Left renal cortex interstitium (tissue), 4 donors: Measurements from ENCODE around the gene TYW5. TPM values are rescaled to one million over a fixed set of nuclear protein-coding genes. Genes with fewer than 3 reads are reported as not detected.
A peak's percentile ranks its signal among the peaks of the same experiment; 100 is the strongest.
"Not testable (repeated sequence)": the region's sequence is repeated elsewhere in the genome, so short reads cannot be mapped to it uniquely, and the experiment has no call there.

Experiments used
- DNase-seq, 4 donors: peaks; one replicate each; pipeline ENCODE4 v3.0.0-alpha.2; 2013; ENCODE audit warnings: low read depth in 4 of 4, low spot score in 2 of 4, missing footprints in 1 of 4
- polyA plus RNA-seq, 4 donors: library from polyadenylated mRNA; unstranded; fragments of 120-200 nt; gene quantifications; one replicate each; pipeline ENCODE4 v1.2.1, GENCODE V29; 2013; ENCODE audit not compliant: insufficient read length in 4 of 4

Gene TYW5
- polyA plus RNA-seq, 4 donors: 11.0 to 21.4 (median 15.6) TPM

DNA sequence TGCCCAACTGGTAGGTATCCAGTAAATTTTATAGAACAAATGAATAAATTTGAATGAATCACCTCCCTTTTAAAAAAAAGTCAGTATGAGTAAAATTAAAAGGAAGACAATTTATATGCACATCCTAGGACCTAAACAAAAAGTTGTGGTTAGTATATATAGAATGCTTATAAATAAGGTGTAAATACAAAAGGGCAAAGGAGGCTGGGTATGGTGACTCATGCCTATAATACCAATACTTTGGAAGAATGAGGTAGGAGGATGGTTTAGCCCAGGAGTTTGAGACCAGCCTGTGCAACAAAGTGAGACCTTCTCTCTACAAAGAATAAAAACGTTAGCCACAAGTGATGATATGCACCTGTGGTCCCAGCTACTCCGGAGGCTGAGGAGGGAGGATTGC lies 31.4 kb downstream of the TYW5 start:
- no peak for DNase-seq

DNA sequence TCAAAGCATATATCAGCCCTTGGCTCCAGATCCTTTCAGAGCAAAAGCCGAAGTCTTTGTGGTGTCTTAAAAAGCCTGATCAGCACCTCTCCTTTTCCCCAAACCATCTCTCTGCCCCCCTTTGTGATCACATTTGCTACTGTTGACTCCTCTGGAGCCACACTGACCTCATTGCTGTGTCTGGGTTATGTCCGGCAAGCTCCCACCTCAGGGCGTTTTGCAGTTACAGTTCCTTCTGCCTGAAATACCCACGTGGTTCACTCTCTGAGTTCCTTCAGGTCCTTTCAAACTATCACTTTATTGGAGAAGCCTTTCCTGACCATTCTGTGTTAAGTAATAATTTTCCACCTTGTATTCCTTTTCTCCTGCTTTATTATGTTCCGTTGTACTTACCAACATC lies 32.4 kb downstream of the TYW5 start:
- no peak for DNase-seq

DNA sequence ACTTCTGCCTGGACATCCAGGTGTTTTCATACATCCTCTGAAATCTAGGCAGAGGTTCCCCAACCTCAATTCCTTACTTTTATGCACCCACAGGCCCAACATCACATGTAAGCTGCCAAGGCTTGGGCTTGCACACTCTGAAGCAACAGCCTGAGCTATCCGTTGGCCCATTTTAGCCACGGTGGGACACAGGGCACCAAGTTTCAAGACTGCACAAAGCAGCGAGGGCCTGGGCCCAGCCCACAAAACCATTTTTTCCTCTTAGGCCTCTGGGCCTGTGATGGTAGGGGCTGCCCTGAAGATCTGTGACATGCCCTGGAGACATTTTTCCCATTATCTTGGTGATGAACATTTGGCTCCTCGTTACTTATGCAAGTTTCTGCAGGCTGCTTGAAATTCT lies 38.3 kb downstream of the TYW5 start:
- DNase-seq: no peak

DNA sequence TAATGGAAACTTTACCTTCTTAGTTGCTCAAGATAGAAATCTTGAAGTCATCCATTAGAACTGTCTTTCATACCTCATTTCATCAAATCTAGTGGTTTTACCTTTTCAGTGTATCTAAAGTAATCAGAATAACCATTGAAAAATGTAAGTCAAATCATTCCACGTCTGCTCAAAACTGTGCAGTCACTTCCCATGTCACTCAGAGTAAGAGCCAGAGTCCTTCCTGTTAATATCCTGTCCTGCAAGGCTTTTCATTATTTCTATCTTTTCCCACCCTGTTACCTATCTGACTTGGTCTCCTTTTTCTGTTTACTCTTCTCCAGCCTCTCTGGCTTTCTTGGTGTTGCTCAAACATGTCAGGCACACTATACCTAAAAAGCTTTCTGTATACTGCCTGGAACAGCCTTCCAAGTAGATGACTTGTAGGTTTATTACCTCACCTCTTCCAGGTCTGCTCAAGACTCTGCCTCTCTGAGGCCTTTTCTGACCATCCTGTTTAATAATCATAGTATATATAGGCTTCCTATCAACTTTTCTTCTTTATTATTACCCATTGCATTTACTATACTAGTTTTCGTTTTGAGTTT lies 40.8 kb downstream of the TYW5 start:
- DNase-seq: no peak

DNA sequence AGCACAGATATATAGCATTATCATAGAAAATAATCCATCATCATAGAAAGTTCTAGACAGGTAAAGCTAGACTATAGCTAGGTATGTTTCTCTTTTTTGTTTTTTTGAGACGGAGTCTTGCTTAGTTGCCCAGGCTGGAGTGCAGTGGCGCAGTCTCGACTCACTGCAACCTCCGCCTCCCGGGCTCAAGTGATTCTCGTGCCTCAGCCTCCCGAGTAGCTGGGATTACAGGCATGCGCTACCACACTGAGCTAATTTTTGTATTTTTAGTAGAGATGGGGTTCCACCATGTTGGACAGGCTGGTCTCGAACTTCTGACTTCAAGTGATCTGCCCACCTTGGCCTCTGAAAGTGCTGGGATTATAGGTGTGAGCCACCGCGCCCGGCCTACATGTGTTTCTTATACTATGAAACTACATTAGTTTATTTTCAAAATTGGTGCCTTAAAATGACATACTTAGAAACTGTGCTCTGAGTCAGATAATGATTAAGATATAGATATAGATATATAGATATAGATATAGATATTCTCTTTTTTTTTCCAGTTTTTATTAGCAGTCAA lies 42.7 kb downstream of the TYW5 start:
- DNase-seq: not testable (repeated sequence)

DNA sequence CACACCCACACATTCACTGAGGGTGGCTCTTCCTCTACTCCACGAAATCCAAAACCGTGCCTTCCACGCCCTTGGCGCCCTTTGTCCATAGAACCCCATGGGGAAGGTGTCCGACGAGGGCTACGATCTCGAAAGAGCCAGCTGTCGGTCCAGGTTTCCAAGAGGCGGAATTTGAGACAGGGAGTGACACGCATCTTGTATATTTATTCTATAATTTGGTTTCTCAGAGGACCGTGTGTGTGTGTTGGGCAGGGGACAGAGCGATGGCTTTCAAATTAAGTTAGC lies 43.5 kb downstream of the TYW5 start:
- peak in 1 of 4 donors; percentile 30 for DNase-seq

DNA sequence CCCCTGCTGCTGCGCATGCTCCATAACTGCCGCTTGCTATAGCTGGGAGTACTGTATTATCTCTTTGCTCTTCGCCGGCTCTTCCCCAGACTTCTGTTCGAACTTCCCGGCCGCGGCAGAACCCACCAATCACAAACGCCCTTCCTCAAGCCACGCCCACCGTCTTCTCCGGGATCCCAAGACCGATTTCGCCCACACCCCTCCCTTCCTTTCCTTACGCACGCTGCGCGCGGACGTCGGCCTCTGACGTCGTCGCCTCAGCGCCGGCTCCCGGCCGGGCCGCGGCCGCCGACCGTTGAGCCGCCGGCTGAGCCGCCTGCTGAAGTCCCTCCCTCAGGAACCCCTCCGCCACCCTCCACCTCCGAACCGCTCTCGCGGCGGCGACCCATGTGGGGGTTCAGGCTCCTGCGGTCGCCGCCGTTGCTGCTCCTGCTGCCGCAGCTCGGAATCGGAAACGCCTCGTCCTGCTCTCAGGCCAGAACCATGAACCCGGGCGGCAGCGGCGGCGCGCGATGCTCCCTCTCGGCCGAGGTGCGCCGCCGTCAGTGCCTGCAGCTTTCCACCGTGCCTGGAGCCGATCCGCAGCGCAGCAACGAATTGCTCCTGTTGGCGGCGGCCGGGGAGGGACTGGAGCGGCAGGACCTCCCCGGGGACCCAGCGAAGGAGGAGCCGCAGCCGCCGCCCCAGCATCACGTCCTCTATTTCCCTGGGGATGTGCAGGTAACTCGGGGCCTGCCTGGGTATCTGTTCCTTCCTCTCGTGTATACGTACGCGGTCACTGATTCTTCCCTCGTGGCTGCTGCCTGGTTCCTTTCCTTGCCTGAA lies 44.0 kb downstream of the TYW5 start, which contains the start of gene C2orf69:
Gene C2orf69 (plus strand): TSS at position 242 of the 825 bp plus-strand sequence. CDS start 146 bp downstream, at position 388.
- peak; percentile 90 to 95 (median 93) for DNase-seq

DNA sequence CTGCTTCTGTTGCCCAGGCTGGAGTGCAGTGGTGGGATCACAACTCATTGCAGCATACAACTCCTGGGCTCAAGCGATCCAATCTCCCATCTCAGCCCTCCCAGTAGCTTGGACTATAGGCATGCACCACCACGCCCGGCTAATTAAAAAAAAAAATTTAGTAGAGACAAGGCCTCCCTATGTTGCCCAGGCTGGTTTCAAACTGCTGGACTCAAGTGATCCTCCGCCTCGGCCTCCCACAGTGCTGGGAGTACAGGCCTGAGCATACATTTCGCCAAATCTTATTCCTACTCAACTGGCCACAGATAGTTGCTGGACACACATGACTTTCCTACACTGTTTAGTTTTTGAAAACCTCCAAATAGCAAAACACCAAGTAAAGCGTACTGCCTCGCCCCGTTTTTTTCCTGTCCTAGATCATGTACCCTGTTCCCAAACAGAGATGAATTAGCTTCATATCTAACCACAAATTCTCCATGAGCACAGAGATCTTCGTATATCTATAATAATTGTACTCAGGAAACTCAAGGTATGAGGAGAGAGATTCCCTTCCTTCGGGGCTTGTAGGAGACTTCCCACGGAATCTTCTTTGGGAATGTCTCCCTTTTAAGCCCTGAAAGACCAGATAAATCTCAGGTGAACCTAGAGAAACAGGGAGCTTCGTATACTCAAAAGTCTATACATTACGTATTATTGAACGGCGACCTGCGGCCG lies 44.8 kb downstream of the TYW5 start:
- DNase-seq: peak in 1 of 4 donors; percentile 13

DNA sequence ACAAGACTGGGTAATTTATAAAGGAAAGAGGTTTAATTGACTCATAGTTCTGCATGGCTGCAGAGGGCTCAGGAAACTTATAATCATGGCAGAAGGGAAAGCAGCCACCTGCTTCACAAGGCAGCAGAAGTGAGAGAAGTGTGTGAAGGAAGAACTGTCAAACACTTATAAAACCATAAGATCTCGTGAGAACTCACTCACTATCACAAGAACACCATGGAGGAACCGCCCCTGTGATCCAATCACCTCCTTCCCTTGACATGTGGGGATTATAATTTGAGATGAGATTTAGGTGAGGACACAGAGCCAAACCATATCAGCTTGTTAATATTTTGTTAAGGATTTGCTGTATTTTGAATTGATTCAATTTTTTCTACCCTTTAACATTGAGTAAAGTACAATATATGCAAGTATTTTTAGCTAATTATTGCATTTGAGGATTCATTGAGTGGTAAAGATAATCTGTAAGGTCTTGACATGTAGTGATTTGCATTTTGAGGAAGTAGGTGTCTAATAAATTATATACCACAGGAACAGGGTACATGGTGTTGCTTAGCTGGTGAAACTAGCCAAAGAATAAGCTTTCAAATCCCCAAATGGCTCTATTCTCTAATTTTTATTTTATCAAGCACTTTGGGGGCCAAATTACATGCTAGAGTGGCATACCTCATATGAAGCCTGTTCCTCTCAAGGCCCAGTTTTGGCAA lies 48.1 kb downstream of the TYW5 start:
- no peak for DNase-seq

DNA sequence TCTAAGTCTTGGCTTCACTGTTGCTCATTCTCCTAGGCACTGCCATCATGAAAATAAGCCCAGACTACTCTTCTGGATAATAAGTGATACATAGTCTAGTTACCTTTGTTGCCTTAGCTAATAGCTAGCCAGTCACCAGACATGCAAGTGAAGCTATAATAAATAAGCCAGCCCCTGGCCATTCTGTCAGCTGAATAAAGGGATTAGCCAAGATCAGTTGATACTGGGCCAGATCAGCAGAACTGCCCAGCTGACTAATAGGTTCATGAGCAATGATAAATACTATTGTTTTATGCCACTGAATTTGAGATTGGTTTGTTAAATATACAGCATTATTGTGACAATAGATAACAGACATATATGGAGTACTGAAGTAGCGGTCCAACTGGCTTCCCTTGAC lies 52.2 kb downstream of the TYW5 start:
- no peak for DNase-seq

DNA sequence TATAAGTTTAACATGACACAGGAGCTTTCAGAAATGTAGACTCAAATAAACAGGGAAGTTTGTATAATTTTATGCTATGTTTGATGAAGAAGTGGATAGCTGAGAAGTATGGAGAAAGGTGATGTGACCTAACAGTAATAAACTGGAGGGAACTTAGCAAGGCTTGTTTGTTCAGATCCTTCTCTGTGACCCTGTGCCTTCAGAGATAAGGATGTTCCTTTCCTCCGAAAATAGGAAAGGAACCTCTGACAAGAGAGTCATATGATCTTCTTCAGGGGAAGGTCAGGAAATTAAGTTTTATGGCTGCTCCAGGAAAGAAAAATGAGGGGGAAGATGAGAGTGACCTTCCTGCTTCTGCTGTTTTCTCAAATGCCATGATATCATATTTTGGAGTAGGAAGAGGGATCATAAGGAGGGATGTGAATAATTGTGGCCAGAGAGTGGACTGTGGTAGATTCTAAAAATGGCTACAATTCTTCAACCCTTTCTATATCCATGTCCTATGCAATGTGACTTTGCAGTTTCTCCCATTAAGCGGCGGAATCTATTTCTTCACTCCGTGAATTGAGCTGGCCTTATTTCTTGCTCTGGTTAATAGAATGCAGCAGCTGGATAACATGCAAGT lies 52.7 kb downstream of the TYW5 start:
- no peak for DNase-seq

DNA sequence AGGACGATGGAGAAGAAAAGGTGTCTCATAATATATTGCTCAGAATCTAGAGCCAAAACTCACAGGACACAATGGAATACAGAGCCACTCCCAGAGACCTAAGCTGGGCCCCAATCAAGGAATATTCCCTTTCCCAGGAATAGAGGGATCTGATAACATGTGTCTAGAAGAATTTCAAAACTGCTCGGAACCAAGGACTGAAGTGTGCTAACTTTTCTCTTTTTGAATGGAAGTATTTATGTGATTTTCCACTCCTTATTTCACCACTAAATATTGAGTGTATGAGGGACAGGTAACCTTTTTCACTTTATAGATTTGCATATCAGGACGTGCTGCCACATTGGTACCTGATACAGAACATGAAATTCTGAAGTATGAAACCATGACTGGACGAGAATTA lies 53.3 kb downstream of the TYW5 start:
- no peak for DNase-seq

DNA sequence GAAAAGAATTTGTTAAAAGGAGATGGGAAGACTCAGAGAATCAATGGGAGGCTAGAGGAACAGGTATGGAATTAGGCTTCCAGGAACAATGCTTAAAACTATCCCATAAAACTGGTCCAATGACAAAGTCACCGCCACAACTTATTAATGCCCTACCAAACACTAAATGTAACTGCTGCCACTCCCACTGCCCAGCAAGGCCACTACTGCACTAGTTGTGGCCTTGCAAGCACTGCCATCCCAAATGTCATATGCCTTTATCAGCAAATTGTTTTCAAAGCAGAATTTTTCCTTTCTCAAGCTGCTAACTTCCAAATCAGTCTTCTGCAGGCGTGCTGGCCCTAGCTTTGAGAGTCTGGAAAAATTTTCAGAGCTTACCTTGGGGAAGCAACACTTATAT lies 58.7 kb downstream of the TYW5 start:
- DNase-seq: no peak

DNA sequence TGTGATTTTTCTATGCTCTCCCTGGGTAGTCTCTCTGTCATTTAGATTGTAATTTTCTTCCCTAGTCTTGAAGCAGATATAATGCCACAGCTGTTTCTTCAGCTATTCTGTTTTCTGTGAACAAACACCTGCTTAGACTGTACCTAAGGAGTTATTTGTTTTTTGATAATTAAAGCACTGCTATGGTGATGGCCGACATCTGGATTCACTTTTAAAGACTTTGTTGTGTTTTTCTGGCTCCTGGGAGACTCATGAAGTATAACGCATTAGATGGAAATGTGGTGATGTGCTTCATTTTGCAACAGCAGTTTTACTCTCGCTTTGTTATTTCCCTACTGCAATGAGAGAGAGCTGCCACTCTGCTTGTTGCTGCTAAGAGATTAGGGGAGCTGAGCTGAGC lies 59.9 kb downstream of the TYW5 start:
- DNase-seq: no peak

DNA sequence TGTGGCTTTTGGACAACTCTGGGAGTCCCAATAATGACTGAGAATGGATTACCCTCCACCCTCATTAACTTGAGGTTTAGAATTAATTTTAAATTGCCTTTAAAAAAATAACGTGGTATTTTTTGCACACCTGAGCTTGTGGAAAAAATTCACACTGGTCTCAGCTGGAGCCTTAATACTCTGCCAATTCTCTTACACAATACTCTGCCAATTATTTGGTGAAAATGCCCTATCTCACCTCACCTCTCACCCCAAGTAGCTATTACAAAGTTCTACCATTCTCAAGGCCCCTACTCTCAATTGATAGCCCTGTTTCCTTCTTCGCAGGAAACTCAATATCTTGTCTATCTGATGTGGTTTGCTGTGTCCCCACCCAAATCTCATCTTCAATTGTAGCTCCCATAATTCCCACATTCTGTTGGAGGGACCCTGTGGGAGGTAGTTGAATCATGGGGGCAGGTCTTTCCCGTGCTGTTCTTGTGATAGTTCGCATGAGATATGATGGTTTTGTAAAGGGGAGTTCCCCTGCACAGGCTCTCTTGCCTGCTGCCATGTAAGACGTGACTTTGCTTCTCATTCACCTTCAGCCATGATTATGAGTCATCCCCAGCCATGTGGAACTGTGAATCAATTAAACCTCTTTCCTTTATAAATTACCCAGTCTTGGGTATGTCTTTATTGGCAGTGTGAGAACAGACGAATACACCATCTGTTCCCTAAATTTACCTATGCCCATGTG lies 71.6 kb downstream of the TYW5 start:
- DNase-seq: no peak

DNA sequence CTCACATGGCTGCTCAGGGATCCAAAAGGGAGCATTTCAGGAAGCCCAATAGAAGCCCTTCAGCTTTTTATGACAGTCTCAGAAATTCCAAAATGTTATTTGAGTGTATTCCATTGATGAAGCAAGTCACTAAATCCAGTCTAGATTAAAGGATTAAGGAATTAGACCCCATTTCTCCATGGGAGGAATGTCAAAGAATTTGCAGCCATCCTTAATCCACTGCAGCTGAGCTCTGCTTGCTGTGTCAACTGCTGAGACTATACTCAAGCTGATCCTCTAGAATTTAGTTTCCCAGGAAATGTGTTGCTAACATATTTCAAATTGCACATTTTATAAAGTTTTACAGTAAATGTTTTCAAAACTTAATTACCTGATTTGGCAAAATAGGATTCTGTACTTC lies 72.6 kb downstream of the TYW5 start:
- DNase-seq: no peak
